Measurements from ENCODE around the gene TM2D1.
"Not testable (repeated sequence)": the region's sequence is repeated elsewhere in the genome, so short reads cannot be mapped to it uniquely, and the experiment has no call there.

The TM2D1 gene

DNA sequence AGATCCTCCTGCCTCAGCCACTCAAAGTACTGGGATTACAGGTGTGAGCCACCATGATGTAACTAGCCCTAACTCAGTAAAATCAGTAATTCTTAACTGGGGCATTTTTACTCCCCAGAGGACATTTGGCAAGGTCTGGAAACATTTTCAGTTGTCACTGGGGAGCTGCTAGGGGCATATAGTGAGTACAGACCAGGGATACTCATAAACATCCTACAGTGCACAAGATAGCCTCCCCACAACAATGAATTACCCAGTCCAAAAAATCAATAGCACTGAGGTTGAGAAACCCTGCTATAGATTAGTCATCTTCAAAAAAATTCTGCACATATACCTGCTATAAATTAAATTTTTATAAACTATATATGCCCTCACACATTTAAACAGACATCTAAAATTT, 13.0 kb downstream of the TM2D1 start:
- Histone ChIP-seq H3K27me3 (ENCODE audit: low read length) (no peaks in the 10 kb centered on the region), H3K4me2 (ENCODE audit: low read depth, low read length, poor library complexity, severe bottlenecking) (no peak overlapping the region), H3F3A (ENCODE audit: insufficient read depth) (no peaks in the 10 kb centered on the region), H3K27ac (ENCODE audit: low read depth, low read length) (no peak overlapping the region), H2AFZ (ENCODE audit: low read depth, low read length, severe bottlenecking) (no peak overlapping the region), H4K20me1 (ENCODE audit: low read depth, low read length) (no peaks in the 10 kb centered on the region), H3K9ac (ENCODE audit: low read length) (no peak overlapping the region), H3K9me3 (ENCODE audit: insufficient read depth, low read length) (no peaks in the 10 kb centered on the region), H3K9me2 (replicated peaks; ENCODE audit: insufficient read depth, low read length) (no peaks in the 10 kb centered on the region), H3K79me2 (ENCODE audit: insufficient read depth, low read length) (peaks cover 43% of the 10 kb centered on the region), H3K4me3 (ENCODE audit: insufficient read depth, low read length, poor library complexity, severe bottlenecking) (no peak overlapping the region), H3K36me3 (ENCODE audit: low read length) (peaks cover 14% of the 10 kb centered on the region; the same call in 1 of the 2 replicates)
- TF ChIP-seq EZH2phosphoT487 (conservative IDR thresholded peaks at IDR 0.05; ENCODE audit: low read length): no peak
- TF ChIP-seq, protein P1, sequence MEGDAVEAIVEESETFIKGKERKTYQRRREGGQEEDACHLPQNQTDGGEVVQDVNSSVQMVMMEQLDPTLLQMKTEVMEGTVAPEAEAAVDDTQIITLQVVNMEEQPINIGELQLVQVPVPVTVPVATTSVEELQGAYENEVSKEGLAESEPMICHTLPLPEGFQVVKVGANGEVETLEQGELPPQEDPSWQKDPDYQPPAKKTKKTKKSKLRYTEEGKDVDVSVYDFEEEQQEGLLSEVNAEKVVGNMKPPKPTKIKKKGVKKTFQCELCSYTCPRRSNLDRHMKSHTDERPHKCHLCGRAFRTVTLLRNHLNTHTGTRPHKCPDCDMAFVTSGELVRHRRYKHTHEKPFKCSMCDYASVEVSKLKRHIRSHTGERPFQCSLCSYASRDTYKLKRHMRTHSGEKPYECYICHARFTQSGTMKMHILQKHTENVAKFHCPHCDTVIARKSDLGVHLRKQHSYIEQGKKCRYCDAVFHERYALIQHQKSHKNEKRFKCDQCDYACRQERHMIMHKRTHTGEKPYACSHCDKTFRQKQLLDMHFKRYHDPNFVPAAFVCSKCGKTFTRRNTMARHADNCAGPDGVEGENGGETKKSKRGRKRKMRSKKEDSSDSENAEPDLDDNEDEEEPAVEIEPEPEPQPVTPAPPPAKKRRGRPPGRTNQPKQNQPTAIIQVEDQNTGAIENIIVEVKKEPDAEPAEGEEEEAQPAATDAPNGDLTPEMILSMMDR (IDR thresholded peaks at IDR 0.05; ENCODE audit: insufficient read depth, low read length, poor library complexity, severe bottlenecking): no peak

DNA sequence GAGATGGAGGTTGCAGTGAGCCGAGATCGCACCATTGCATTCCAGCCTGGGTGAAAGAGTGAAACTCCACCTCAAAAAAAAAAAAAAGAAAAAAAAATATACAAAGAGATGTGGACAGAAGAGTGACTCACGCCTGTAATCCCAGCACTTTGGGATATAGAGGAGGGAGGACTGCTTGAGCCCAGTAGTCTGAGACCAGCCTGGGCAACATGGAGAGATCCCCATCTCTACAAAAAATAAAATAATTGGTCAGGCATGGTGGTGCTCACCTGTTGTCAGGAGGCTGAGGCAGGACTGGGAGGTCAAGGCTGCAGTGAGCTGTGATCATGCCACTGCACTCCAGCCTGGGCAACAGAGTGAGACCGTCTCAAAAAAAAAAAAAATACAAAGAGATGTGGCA, 13.7 kb downstream of the TM2D1 start:
- not testable (repeated sequence) for H3K4me2 ChIP-seq (ENCODE audit: low read depth, low read length, poor library complexity, severe bottlenecking); H2AFZ ChIP-seq (ENCODE audit: low read depth, low read length, severe bottlenecking); H3K27ac ChIP-seq (ENCODE audit: low read depth, low read length); H3K9ac ChIP-seq (ENCODE audit: low read length); H3K27me3 ChIP-seq (ENCODE audit: low read length); H3K9me2 ChIP-seq (replicated peaks; ENCODE audit: insufficient read depth, low read length); H4K20me1 ChIP-seq (ENCODE audit: low read depth, low read length); H3K4me3 ChIP-seq (ENCODE audit: insufficient read depth, low read length, poor library complexity, severe bottlenecking); H3F3A ChIP-seq (ENCODE audit: insufficient read depth); H3K9me3 ChIP-seq (ENCODE audit: insufficient read depth, low read length)
- Histone ChIP-seq H3K36me3 (ENCODE audit: low read length) (peaks cover 11% of the 10 kb centered on the region; the same call in 1 of the 2 replicates), H3K79me2 (ENCODE audit: insufficient read depth, low read length) (peaks cover 38% of the 10 kb centered on the region)

DNA sequence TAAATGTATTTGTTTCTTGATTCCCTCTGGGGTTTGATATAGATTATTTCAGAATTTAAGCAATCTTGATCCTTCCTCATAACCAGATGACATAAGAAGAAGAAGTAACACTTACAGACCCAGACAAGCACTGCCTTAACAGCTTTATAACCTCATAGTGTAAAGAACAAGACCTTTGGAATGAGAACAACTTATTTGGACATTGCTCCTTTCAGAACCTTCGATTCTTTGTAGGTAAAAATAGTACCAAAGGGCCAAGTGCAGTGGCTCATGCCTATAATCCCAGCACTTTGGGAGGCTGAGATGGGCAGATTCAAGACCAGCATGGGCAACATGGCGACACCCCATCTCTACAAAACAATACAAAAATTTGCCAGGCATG, 15.0 kb downstream of the TM2D1 start:
- TF ChIP-seq, protein P1 (IDR thresholded peaks at IDR 0.05; ENCODE audit: insufficient read depth, low read length, poor library complexity, severe bottlenecking): no peak
- no peak for TF ChIP-seq EZH2phosphoT487 (conservative IDR thresholded peaks at IDR 0.05; ENCODE audit: low read length)
- H3K27me3 ChIP-seq (ENCODE audit: low read length): no peaks in the 10 kb centered on the region
- H2AFZ ChIP-seq (ENCODE audit: low read depth, low read length, severe bottlenecking): no peak overlapping the region
- no peak overlapping the region for H3K4me3 ChIP-seq (ENCODE audit: insufficient read depth, low read length, poor library complexity, severe bottlenecking)
- no peaks in the 10 kb centered on the region for H3K9me3 ChIP-seq (ENCODE audit: insufficient read depth, low read length)
- no peak overlapping the region for H3K27ac ChIP-seq (ENCODE audit: low read depth, low read length)
- H3K79me2 ChIP-seq (ENCODE audit: insufficient read depth, low read length): peaks cover 32% of the 10 kb centered on the region
- H3K9me2 ChIP-seq (replicated peaks; ENCODE audit: insufficient read depth, low read length): no peaks in the 10 kb centered on the region
- H3K9ac ChIP-seq (ENCODE audit: low read length): no peak overlapping the region
- H4K20me1 ChIP-seq (ENCODE audit: low read depth, low read length): no peaks in the 10 kb centered on the region
- H3F3A ChIP-seq (ENCODE audit: insufficient read depth): no peaks in the 10 kb centered on the region
- no peak overlapping the region for H3K4me2 ChIP-seq (ENCODE audit: low read depth, low read length, poor library complexity, severe bottlenecking)
- peaks cover 11% of the 10 kb centered on the region; the same call in 1 of the 2 replicates for H3K36me3 ChIP-seq (ENCODE audit: low read length)

DNA sequence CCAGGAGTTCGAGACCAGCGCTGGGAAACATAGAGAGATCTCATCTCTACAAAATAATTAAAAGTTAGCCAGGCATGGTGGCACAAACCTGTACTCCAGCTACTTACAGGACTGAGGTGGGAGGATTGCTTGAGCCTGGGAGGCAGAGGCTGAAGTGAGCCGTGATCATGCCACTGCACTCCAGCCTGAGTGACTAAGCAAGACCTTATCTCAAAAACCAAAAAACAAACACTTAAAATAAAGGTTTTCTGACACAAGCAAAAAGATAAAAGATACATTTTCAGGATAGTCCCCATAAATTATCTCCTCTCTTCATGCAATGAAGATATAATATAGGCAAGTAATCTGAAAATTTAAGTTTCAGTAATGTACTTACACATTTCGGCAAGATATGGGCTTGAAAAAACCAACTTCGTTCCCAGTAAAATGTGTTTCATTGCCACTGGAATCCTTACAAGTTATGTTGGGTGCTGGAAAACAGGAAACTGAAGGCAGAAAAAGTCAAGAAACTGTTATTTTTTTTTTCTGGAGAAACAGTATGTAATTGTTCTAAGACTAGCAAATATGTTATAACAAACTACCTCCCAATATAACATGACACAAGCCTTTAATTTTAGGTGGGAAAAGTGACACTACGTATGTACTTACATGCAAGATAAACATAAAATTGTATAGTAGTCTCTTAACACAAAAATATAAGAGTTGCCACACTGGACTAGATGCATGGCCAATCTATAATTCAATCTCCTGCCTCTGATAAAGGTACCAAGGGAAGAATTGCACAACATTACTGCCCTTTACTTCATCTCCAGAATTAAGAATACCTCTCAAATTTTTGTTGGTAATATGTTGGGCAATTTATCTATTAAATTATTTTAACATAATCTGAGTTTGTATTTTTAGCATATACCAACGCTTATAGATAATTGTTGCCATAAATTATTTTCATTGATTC, 15.7 kb downstream of the TM2D1 start:
- no peak for TF ChIP-seq EZH2phosphoT487 (conservative IDR thresholded peaks at IDR 0.05; ENCODE audit: low read length)
- TF ChIP-seq, protein P1 (IDR thresholded peaks at IDR 0.05; ENCODE audit: insufficient read depth, low read length, poor library complexity, severe bottlenecking): no peak
- H3F3A ChIP-seq (ENCODE audit: insufficient read depth): no peaks in the 10 kb centered on the region
- H3K9me3 ChIP-seq (ENCODE audit: insufficient read depth, low read length): no peaks in the 10 kb centered on the region
- H3K9me2 ChIP-seq (replicated peaks; ENCODE audit: insufficient read depth, low read length): no peaks in the 10 kb centered on the region
- no peak overlapping the region for H2AFZ ChIP-seq (ENCODE audit: low read depth, low read length, severe bottlenecking)
- H3K4me3 ChIP-seq (ENCODE audit: insufficient read depth, low read length, poor library complexity, severe bottlenecking): no peak overlapping the region
- H3K9ac ChIP-seq (ENCODE audit: low read length): no peak overlapping the region
- peaks cover 11% of the 10 kb centered on the region; the same call in 1 of the 2 replicates for H3K36me3 ChIP-seq (ENCODE audit: low read length)
- H3K79me2 ChIP-seq (ENCODE audit: insufficient read depth, low read length): peaks cover 26% of the 10 kb centered on the region
- no peaks in the 10 kb centered on the region for H3K27me3 ChIP-seq (ENCODE audit: low read length)
- no peak overlapping the region for H3K4me2 ChIP-seq (ENCODE audit: low read depth, low read length, poor library complexity, severe bottlenecking)
- no peaks in the 10 kb centered on the region for H4K20me1 ChIP-seq (ENCODE audit: low read depth, low read length)
- no peak overlapping the region for H3K27ac ChIP-seq (ENCODE audit: low read depth, low read length)

Measured in SU-DHL-6 (cell line).